HG02759 (cell line): ENCODE data around the gene CFAP299.

Experiments used
- ATAC-seq: cut with Tn5 transposase; IDR thresholded peaks from one replicate; pipeline ENCODE4 v1.9.1; 2021; ENCODE audit warnings: mild to moderate bottlenecking, moderate library complexity; ENCODE audit not compliant: unreplicated experiment

Gene CFAP299

GRCh38 chr4:80909938-80910337, 574.4 kb downstream of the CFAP299 start:
- ATAC-seq: no peak

- ATAC-seq: no peak
Measured at GRCh38 chr4:80911458-80911857, 575.9 kb downstream of the CFAP299 start.

- no peak for ATAC-seq
Measured at GRCh38 chr4:80912350-80912749, 576.8 kb downstream of the CFAP299 start.

- ATAC-seq: peak; percentile 93
Measured at GRCh38 chr4:80913381-80913780, 577.9 kb downstream of the CFAP299 start.

- ATAC-seq: no peak
Measured at GRCh38 chr4:80916770-80917169, 581.2 kb downstream of the CFAP299 start.

- no peak for ATAC-seq
Measured at GRCh38 chr4:80918004-80918403, 582.5 kb downstream of the CFAP299 start.

GRCh38 chr4:80921441-80921840, 585.9 kb downstream of the CFAP299 start:
- no peak for ATAC-seq

GRCh38 chr4:80922941-80923340, 587.4 kb downstream of the CFAP299 start:
- ATAC-seq: no peak

GRCh38 chr4:80925293-80925692, 589.8 kb downstream of the CFAP299 start:
- ATAC-seq: no peak

- ATAC-seq: no peak
Measured at GRCh38 chr4:80926446-80926845, 590.9 kb downstream of the CFAP299 start.

GRCh38 chr4:80926891-80927290, 591.4 kb downstream of the CFAP299 start:
- ATAC-seq: no peak

GRCh38 chr4:80927420-80927819, 591.9 kb downstream of the CFAP299 start:
- no peak for ATAC-seq

- no peak for ATAC-seq
Measured at GRCh38 chr4:80931631-80932081, 596.1 kb downstream of the CFAP299 start.

GRCh38 chr4:80948141-80948540, 612.6 kb downstream of the CFAP299 start:
- no peak for ATAC-seq

GRCh38 chr4:80948995-80949394, 613.5 kb downstream of the CFAP299 start:
- ATAC-seq: peak; percentile 80

GRCh38 chr4:80956421-80956820, 620.9 kb downstream of the CFAP299 start:
- ATAC-seq: no peak

- ATAC-seq: no peak
Measured at GRCh38 chr4:80963051-80963450, 627.5 kb downstream of the CFAP299 start.

GRCh38 chr4:80967346-80967745, 631.8 kb downstream of the CFAP299 start:
- no peak for ATAC-seq

GRCh38 chr4:80980239-80980638, 644.7 kb downstream of the CFAP299 start:
- ATAC-seq: no peak

- no peak for ATAC-seq
Measured at GRCh38 chr4:80986011-80986410, 650.5 kb downstream of the CFAP299 start.

GRCh38 chr4:80989921-80990544, 654.5 kb downstream of the CFAP299 start:
- peak; percentile 80 for ATAC-seq

- no peak for ATAC-seq
Measured at GRCh38 chr4:80990851-80991250, 655.3 kb downstream of the CFAP299 start.

- ATAC-seq: no peak
Measured at GRCh38 chr4:80999943-81000342, 664.4 kb downstream of the CFAP299 start.
